Right forelimb (tissue), 1 donor: Measurements from ENCODE around the gene C1orf56.
"Not testable (repeated sequence)": the region's sequence is repeated elsewhere in the genome, so short reads cannot be mapped to it uniquely, and the experiment has no call there.

Source experiments
- DNase-seq: peaks from one replicate; pipeline ENCODE4 v3.0.0-alpha.2; 2018

The C1orf56 gene

DNA sequence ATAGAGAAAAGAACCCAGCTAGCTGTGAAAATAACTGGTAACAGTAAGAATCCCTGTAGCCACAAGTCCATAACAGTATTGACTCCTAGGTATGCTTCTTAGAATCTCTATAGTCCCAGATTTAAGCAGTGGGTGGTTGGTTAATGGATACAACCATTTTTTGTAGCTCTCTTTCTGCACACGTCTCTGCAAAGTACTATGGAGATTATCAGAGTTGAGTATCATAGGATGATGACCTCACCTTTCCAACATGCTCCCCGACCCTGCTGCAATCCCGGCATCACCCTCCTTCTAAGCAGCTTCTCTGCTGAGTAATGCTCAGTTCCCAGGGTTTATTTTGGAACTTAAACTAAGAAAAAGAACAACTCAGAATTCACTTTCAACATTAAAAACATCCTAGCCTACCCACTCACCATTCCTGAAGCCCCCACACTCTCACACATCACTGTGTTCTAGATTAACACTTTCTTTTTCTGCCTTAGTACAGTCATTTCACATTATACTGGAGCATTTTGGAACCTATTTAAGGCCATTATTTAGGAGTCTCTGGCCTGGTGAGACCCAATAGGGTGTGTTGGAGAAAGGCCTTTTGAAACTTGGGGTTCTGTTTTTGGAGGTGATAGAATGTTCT, 15.3 kb downstream of the C1orf56 start:
- DNase-seq = no peak

- no peak for DNase-seq
These were observed 17.6 kb downstream of the C1orf56 start for GRCh38 chr1:151065089-151065645.

- no peak for DNase-seq
These were observed 19.6 kb downstream of the C1orf56 start for GRCh38 chr1:151067185-151067584.

GRCh38 chr1:151069103-151069486, 21.5 kb downstream of the C1orf56 start:
- no peak for DNase-seq

DNA sequence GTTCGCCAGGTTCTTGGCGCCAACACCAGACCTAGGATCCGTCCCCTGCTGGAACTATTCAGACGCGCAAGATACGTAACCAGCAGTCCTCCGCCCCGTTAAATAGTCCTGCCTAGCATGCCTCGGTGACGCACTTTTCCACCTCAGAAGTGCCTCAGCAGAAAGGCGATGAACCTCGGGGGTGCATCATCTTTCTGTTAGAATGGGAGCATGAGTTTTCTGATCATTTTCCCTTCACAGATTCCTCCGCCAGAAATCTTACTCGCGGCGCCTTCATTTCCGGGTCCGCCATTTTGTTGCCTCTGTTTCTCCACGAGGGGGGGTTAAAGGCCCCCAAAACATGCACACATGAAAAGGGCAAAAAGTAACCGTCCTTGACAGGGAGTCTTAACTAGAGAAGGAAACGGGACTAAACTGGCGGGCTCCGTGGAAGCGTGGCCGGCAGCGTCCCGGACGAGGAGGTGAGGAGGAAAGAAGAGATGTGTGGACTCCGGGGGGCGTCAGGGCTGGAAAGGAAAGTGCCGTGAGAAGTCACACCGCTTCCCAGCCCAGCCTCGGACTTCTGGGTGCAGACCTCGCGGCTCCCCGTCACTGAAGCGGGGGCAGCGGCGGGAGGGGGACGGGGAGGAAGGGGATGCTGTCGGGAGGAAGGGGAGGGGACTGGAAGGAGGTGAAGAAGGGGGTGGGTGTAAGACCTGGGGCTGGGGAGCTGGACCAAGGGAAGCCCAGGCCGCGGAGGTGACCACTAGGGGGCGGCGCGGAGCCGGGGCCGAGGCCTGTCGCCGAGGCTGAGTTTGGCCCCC, 23.1 kb downstream of the C1orf56 start, which contains the start of gene GABPB2:
TSS of gene GABPB2 (plus strand) at position 288 of the 803 bp plus-strand sequence. CDS start 17,429 bp downstream, outside the sequence.
- DNase-seq = peak; percentile 96

DNA sequence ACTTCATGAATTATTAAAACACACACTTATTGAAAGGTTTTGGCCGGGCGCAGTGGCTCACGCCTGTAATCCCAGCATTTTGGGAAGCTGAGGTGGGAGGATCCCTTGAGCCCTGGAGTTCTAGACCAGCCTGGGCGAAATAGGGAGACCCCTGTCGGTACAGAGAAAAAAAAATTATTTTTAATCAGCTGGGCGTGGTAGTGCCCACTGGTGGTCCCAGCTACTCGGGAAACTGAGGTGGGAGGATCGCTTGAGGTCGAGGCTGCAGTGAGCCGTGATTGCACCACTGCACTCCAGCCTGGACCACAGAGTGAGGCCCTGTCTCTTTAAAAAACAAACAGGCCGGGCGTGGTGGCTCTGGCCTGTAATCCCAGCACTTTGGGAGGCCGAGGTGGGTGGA, 24.7 kb downstream of the C1orf56 start:
- DNase-seq = no peak

- DNase-seq = no peak
These were observed 38.5 kb downstream of the C1orf56 start for GRCh38 chr1:151085953-151086559.

DNA sequence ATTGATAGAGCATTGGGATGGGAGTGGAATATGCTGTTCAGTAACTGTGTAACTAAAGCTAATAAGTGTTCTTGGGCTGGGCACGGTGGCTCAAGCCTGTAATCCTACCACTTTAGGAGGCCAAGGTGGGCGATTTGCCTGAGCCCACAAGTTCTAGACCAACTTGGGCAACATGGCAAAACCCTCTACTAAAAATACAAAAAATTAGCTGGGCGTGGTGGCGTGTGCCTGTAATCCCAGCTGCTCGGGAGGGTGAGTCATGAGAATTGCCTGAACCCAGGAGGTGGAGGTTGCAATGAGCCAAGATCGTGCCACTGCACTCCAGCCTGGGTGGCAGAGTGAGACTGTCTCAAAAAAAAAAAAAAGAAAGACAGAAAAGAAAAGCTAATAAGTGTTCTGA, 49.9 kb downstream of the C1orf56 start:
- DNase-seq = not testable (repeated sequence)

DNA sequence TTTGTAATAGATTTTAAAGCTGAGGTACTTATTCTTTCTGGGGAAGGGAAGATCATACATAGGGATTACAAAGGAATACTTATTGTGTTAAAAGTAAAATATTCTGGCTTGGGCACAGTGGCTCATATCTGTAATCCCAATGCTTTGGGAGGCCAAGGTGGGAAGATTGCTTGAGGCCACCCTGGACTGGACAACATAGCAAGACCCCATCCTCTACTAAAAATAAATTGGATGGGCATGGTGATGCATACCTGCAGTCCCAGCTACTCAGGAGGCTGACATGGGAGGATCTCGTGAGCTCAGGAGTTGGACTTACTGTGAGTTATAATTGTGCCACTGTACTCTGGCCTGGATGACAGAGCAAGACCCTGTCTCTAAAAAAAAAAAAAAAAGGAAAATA, 50.6 kb downstream of the C1orf56 start:
- DNase-seq = no peak
